ENCODE data around the gene IGFBP4.
A peak's percentile ranks its signal among the peaks of the same experiment; 100 is the strongest.

Gene IGFBP4

GRCh38 chr17:40490289-40490853 is 47.1 kb downstream of the IGFBP4 start:
- no peaks in the 10 kb centered on the region for H3K9me3 ChIP-seq (ENCODE audit: severe bottlenecking)
- peaks cover 95% of the 10 kb centered on the region for H3K4me1 ChIP-seq (ENCODE audit: insufficient read depth, poor library complexity, severe bottlenecking)
- ATAC-seq (ENCODE audit: low read depth) (peak; percentile 9), DNase-seq (ENCODE audit: low spot score) (no peak)
- peak overlapping the region; percentile 100 for H3K27ac ChIP-seq (ENCODE audit: poor library complexity, severe bottlenecking)
- H3K36me3 ChIP-seq (ENCODE audit: low read depth) = peaks cover 100% of the 10 kb centered on the region
- H3K27me3 ChIP-seq (ENCODE audit: insufficient read depth, poor library complexity, severe bottlenecking) = no peaks in the 10 kb centered on the region
- TF ChIP-seq, protein P1, sequence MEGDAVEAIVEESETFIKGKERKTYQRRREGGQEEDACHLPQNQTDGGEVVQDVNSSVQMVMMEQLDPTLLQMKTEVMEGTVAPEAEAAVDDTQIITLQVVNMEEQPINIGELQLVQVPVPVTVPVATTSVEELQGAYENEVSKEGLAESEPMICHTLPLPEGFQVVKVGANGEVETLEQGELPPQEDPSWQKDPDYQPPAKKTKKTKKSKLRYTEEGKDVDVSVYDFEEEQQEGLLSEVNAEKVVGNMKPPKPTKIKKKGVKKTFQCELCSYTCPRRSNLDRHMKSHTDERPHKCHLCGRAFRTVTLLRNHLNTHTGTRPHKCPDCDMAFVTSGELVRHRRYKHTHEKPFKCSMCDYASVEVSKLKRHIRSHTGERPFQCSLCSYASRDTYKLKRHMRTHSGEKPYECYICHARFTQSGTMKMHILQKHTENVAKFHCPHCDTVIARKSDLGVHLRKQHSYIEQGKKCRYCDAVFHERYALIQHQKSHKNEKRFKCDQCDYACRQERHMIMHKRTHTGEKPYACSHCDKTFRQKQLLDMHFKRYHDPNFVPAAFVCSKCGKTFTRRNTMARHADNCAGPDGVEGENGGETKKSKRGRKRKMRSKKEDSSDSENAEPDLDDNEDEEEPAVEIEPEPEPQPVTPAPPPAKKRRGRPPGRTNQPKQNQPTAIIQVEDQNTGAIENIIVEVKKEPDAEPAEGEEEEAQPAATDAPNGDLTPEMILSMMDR (IDR thresholded peaks at IDR 0.05; ENCODE audit: poor library complexity, severe bottlenecking) = no peak
- H3K4me3 ChIP-seq (ENCODE audit: severe bottlenecking) = no peak overlapping the region

DNA sequence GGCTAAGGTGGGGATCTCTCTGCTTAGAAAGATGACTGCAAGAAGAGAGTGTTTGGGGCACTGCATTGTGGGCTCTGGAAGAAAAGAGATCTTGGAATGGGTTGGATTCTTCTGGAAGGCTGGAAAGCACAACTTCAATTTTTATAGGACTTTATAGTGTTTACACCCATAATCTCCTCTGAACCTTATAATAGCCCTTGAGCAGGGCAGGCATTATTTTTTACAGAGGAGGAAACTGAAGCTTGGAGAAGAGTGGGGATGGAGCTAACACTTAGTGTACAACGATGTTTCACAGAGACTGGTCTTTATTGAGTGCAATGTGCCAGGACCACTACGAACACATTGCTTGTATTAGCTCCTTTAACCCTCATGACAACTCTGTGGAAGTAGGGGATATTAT is 47.7 kb downstream of the IGFBP4 start:
- peaks cover 95% of the 10 kb centered on the region for H3K4me1 ChIP-seq (ENCODE audit: insufficient read depth, poor library complexity, severe bottlenecking)
- no peak overlapping the region for H3K4me3 ChIP-seq (ENCODE audit: severe bottlenecking)
- H3K36me3 ChIP-seq (ENCODE audit: low read depth) = peaks cover 100% of the 10 kb centered on the region
- no peak for DNase-seq (ENCODE audit: low spot score)
- no peaks in the 10 kb centered on the region for H3K9me3 ChIP-seq (ENCODE audit: severe bottlenecking)
- TF ChIP-seq, protein P1 (IDR thresholded peaks at IDR 0.05; ENCODE audit: poor library complexity, severe bottlenecking) = no peak
- H3K27ac ChIP-seq (ENCODE audit: poor library complexity, severe bottlenecking) = peak overlapping the region; percentile 100
- H3K27me3 ChIP-seq (ENCODE audit: insufficient read depth, poor library complexity, severe bottlenecking) = no peaks in the 10 kb centered on the region
- ATAC-seq (ENCODE audit: low read depth) = no peak

DNA sequence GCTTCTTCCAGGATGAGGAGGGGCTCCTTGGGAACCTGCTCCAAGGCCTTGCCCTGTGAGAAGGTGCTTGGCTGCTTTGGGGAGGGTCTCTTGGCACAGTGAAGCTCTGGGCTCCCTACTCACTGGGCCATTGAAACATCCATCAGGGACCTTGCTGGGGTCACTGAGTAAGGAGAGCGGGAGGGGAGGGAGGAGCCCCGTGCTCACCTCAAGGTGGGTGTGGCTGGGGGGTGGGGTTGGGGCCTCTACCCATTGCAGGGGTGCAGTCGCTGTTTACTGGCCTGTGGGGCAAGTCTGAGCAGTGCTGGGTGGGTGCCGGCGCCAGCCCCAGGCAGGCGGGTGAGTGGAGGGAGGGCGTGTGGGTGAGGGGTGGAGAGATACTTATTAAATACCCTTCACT is 48.2 kb downstream of the IGFBP4 start:
- TF ChIP-seq, protein P1 (IDR thresholded peaks at IDR 0.05; ENCODE audit: poor library complexity, severe bottlenecking) = no peak
- DNase-seq (ENCODE audit: low spot score) = no peak
- peaks cover 100% of the 10 kb centered on the region for H3K36me3 ChIP-seq (ENCODE audit: low read depth)

DNA sequence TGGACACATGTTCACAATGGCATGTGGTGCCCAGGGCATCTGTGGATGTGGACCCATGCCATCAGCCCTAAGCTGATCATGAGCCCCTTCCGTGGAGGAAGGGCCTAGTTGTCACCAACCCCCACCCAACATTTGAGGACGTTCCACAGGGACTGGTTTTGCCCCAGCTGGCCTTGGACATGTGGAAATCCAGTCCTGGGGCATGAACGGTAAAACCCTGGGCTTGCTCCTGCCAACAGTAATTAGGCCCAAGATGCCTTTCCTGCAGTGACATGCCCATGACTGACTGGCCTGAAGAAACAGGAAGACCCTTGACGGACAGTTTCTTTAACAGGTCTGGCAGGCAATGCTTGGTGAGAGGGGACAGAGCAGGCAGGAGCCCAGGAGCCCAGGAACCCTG is 50.4 kb downstream of the IGFBP4 start:
- ATAC-seq (ENCODE audit: low read depth) (peak; percentile 2; the same call in 2 of the 3 replicates), DNase-seq (ENCODE audit: low spot score) (no peak)
- TF ChIP-seq, protein P1 (IDR thresholded peaks at IDR 0.05; ENCODE audit: poor library complexity, severe bottlenecking) = no peak
- Histone ChIP-seq H3K4me1 (ENCODE audit: insufficient read depth, poor library complexity, severe bottlenecking) (peaks cover 81% of the 10 kb centered on the region), H3K27ac (ENCODE audit: poor library complexity, severe bottlenecking) (peak overlapping the region; percentile 100), H3K9me3 (ENCODE audit: severe bottlenecking) (no peaks in the 10 kb centered on the region), H3K27me3 (ENCODE audit: insufficient read depth, poor library complexity, severe bottlenecking) (no peaks in the 10 kb centered on the region), H3K36me3 (ENCODE audit: low read depth) (peaks cover 100% of the 10 kb centered on the region), H3K4me3 (ENCODE audit: severe bottlenecking) (no peak overlapping the region)

More for the DNA sequence above, 48.2 kb downstream of the IGFBP4 start:
- Histone ChIP-seq H3K4me3 (ENCODE audit: severe bottlenecking) (no peak overlapping the region), H3K4me1 (ENCODE audit: insufficient read depth, poor library complexity, severe bottlenecking) (peaks cover 95% of the 10 kb centered on the region), H3K27me3 (ENCODE audit: insufficient read depth, poor library complexity, severe bottlenecking) (no peaks in the 10 kb centered on the region), H3K27ac (ENCODE audit: poor library complexity, severe bottlenecking) (peak overlapping the region; percentile 100), H3K9me3 (ENCODE audit: severe bottlenecking) (no peaks in the 10 kb centered on the region)
- peak; percentile 1; the same call in 2 of the 3 replicates for ATAC-seq (ENCODE audit: low read depth)

DNA sequence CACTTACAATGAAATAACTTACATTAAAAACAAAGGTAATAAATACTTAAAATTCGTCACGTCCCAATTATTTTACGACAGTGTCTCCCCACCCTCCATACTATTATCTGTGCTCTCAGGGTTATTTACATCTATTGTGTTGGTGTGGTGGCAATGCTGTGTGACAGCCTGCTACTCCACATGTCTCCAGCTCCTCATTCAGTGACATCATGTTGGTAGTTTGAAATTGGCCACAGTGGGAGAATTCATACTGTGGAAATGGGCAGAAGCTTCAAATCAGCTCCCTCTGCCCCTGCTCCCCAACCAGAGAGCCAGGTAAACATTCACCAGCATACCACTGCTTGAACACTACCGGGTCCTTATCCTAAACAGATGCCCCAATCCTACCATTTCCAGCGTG is 51.9 kb downstream of the IGFBP4 start:
- TF ChIP-seq, protein P1 (IDR thresholded peaks at IDR 0.05; ENCODE audit: poor library complexity, severe bottlenecking) = no peak
- H3K9me3 ChIP-seq (ENCODE audit: severe bottlenecking) = no peaks in the 10 kb centered on the region
- H3K27ac ChIP-seq (ENCODE audit: poor library complexity, severe bottlenecking) = peak overlapping the region; percentile 100
- no peaks in the 10 kb centered on the region for H3K27me3 ChIP-seq (ENCODE audit: insufficient read depth, poor library complexity, severe bottlenecking)
- H3K4me3 ChIP-seq (ENCODE audit: severe bottlenecking) = peak overlapping the region; percentile 81
- ATAC-seq (ENCODE audit: low read depth) = no peak
- H3K4me1 ChIP-seq (ENCODE audit: insufficient read depth, poor library complexity, severe bottlenecking) = peaks cover 70% of the 10 kb centered on the region
- H3K36me3 ChIP-seq (ENCODE audit: low read depth) = peaks cover 100% of the 10 kb centered on the region
- DNase-seq (ENCODE audit: low spot score) = no peak
